MM.1S (cell line): Measurements from ENCODE around the gene IPO7.
"Not testable (repeated sequence)": the region's sequence is repeated elsewhere in the genome, so short reads cannot be mapped to it uniquely, and the experiment has no call there.

Source experiments
- DNase-seq: peaks from one replicate; pipeline ENCODE4 v3.0.0-alpha.2; 2015
- H2AFZ ChIP-seq: fragments of 300-600 bp; sonication (generic); 2 replicates; pipeline ENCODE4 v1.6.0; 2016; ENCODE audit warnings: antibody characterized with exemption, low read length
- H3F3A ChIP-seq: fragments of 300-600 bp; sonication (generic); 2 replicates; pipeline ENCODE4 v1.6.1; 2016; ENCODE audit warnings: mild to moderate bottlenecking, antibody characterized with exemption, low read length, moderate library complexity, mixed read lengths; ENCODE audit not compliant: insufficient read depth
- H3K27ac ChIP-seq: fragments of 300-600 bp; sonication (generic); 2 replicates; pipeline ENCODE4 v1.5.1; 2016; ENCODE audit warnings: mild to moderate bottlenecking, low read length
- H3K27me3 ChIP-seq: fragments of 300-600 bp; sonication (generic); replicated peaks from 2 replicates; pipeline ENCODE4 v1.6.0; 2016; ENCODE audit warnings: low read length; ENCODE audit not compliant: insufficient read depth
- H3K36me3 ChIP-seq: fragments of 300-600 bp; sonication (generic); replicated peaks from 2 replicates; pipeline ENCODE4 v1.6.1; 2016; ENCODE audit warnings: mild to moderate bottlenecking, low read length, mixed read lengths; ENCODE audit not compliant: insufficient read depth
- H3K4me1 ChIP-seq: fragments of 300-600 bp; sonication (generic); 2 replicates; pipeline ENCODE4 v1.6.1; 2016; ENCODE audit warnings: low read length, mixed read lengths
- H3K4me2 ChIP-seq: fragments of 300-600 bp; sonication (generic); 2 replicates; pipeline ENCODE4 v1.6.0; 2016; ENCODE audit warnings: low read depth, low read length
- H3K4me3 ChIP-seq: fragments of 300-600 bp; sonication (generic); 2 replicates; pipeline ENCODE4 v1.5.1; 2016; ENCODE audit warnings: low read length, mixed read lengths
- H3K79me2 ChIP-seq: fragments of 300-600 bp; sonication (generic); 2 replicates; pipeline ENCODE4 v1.6.1; 2016; ENCODE audit warnings: mixed run types, low read length, mixed read lengths
- H3K9ac ChIP-seq: fragments of 300-600 bp; sonication (generic); 2 replicates; pipeline ENCODE4 v1.6.1; 2016; ENCODE audit warnings: low read length, mixed read lengths
- H3K9me2 ChIP-seq: fragments of 300-600 bp; sonication (generic); replicated peaks from 2 replicates; pipeline ENCODE4 v1.6.1; 2016; ENCODE audit warnings: mild to moderate bottlenecking, low read length, mixed read lengths; ENCODE audit not compliant: insufficient read depth
- H3K9me3 ChIP-seq: fragments of 300-600 bp; sonication (generic); replicated peaks from 2 replicates; pipeline ENCODE4 v1.6.1; 2016; ENCODE audit warnings: mild to moderate bottlenecking, low read length, mixed read lengths; ENCODE audit not compliant: insufficient read depth
- H4K20me1 ChIP-seq: fragments of 300-600 bp; sonication (generic); 2 replicates; pipeline ENCODE4 v1.6.1; 2016; ENCODE audit warnings: mild to moderate bottlenecking, low read length, moderate library complexity, mixed read lengths; ENCODE audit not compliant: insufficient read depth
- CTCF ChIP-seq: fragments of 300-600 bp; sonication (generic); IDR thresholded peaks from 2 replicates; pipeline ENCODE4 v1.5.1; 2016; ENCODE audit warnings: antibody characterized with exemption, low read length, mixed read lengths
- EZH2 ChIP-seq: fragments of 300-600 bp; sonication (generic); optimal IDR thresholded peaks from 2 replicates; pipeline ENCODE3; 2017; ENCODE audit warnings: low read depth, mild to moderate bottlenecking, antibody characterized with exemption, low read length, mixed read lengths
- EZH2phosphoT487 ChIP-seq: fragments of 300-600 bp; sonication (generic); IDR thresholded peaks from 2 replicates; pipeline ENCODE4 v1.6.1; 2018; ENCODE audit warnings: antibody characterized with exemption, low read length

IPO7 gene

GRCh38 chr11:9347100-9347499, 37.4 kb upstream of the IPO7 start:
- no peaks in the 10 kb centered on the region for H3K9me2 ChIP-seq
- H2AFZ ChIP-seq: no peak overlapping the region
- no peaks in the 10 kb centered on the region for H3K36me3 ChIP-seq
- no peaks in the 10 kb centered on the region for H3K9me3 ChIP-seq
- DNase-seq: no peak
- H3K4me3 ChIP-seq: no peak overlapping the region
- no peak overlapping the region for H3K4me2 ChIP-seq
- TF ChIP-seq EZH2 (no peak), EZH2phosphoT487 (no peak), CTCF (no peak)
- no peaks in the 10 kb centered on the region for H3K79me2 ChIP-seq
- no peaks in the 10 kb centered on the region for H4K20me1 ChIP-seq
- H3K9ac ChIP-seq: no peak overlapping the region
- H3K27me3 ChIP-seq: no peaks in the 10 kb centered on the region
- H3F3A ChIP-seq: no peaks in the 10 kb centered on the region
- H3K4me1 ChIP-seq: no peaks in the 10 kb centered on the region
- no peak overlapping the region for H3K27ac ChIP-seq

GRCh38 chr11:9347779-9348178, 36.7 kb upstream of the IPO7 start:
- not testable (repeated sequence) for H3K4me1 ChIP-seq, H3K79me2 ChIP-seq, H4K20me1 ChIP-seq, H3K9me3 ChIP-seq, H2AFZ ChIP-seq, H3K4me2 ChIP-seq, H3K27me3 ChIP-seq, DNase-seq, H3F3A ChIP-seq, H3K9ac ChIP-seq, H3K27ac ChIP-seq, H3K9me2 ChIP-seq, H3K4me3 ChIP-seq, H3K36me3 ChIP-seq

- DNase-seq: no peak
- Histone ChIP-seq H2AFZ (no peak overlapping the region), H3K27me3 (no peaks in the 10 kb centered on the region), H3K4me2 (no peak overlapping the region), H3K4me1 (no peaks in the 10 kb centered on the region), H3K4me3 (no peak overlapping the region), H3K79me2 (no peaks in the 10 kb centered on the region), H3K9me2 (no peaks in the 10 kb centered on the region), H3K9ac (no peak overlapping the region), H3F3A (no peaks in the 10 kb centered on the region), H4K20me1 (no peaks in the 10 kb centered on the region), H3K27ac (no peak overlapping the region), H3K9me3 (no peaks in the 10 kb centered on the region), H3K36me3 (no peaks in the 10 kb centered on the region)
- TF ChIP-seq EZH2: no peak
- no peak for TF ChIP-seq EZH2phosphoT487
- TF ChIP-seq CTCF: no peak
Observed at GRCh38 chr11:9351321-9351881, 33.1 kb upstream of the IPO7 start.

- H3K4me2 ChIP-seq: no peak overlapping the region
- no peaks in the 10 kb centered on the region for H3K79me2 ChIP-seq
- H3K36me3 ChIP-seq: no peaks in the 10 kb centered on the region
- H3K4me1 ChIP-seq: no peaks in the 10 kb centered on the region
- H3K4me3 ChIP-seq: no peak overlapping the region
- H3K27ac ChIP-seq: no peak overlapping the region
- no peaks in the 10 kb centered on the region for H3K9me2 ChIP-seq
- H2AFZ ChIP-seq: no peak overlapping the region
- no peaks in the 10 kb centered on the region for H3F3A ChIP-seq
- H3K27me3 ChIP-seq: no peaks in the 10 kb centered on the region
- TF ChIP-seq CTCF: no peak
- TF ChIP-seq EZH2phosphoT487: no peak
- TF ChIP-seq EZH2: no peak
- no peak for DNase-seq
- H3K9ac ChIP-seq: no peak overlapping the region
- H4K20me1 ChIP-seq: no peaks in the 10 kb centered on the region
- H3K9me3 ChIP-seq: no peaks in the 10 kb centered on the region
Observed at GRCh38 chr11:9357041-9357440, 27.4 kb upstream of the IPO7 start.

GRCh38 chr11:9360862-9361622, 23.4 kb upstream of the IPO7 start:
- not testable (repeated sequence) for H4K20me1 ChIP-seq

More at GRCh38 chr11:9360862-9361622, 23.4 kb upstream of the IPO7 start:
- not testable (repeated sequence) for H3K27me3 ChIP-seq, H3K4me2 ChIP-seq, H3K4me3 ChIP-seq, H3K9me2 ChIP-seq, H3K27ac ChIP-seq, H3K4me1 ChIP-seq, H3K9ac ChIP-seq, DNase-seq, H2AFZ ChIP-seq, H3K9me3 ChIP-seq, H3K79me2 ChIP-seq, H3K36me3 ChIP-seq
- H3F3A ChIP-seq: peaks cover 23% of the 10 kb centered on the region
